ENCODE results near the gene VOPP1. TPM values are rescaled to one million over a fixed set of nuclear protein-coding genes. Genes with fewer than 3 reads are reported as not detected.

The VOPP1 gene
- total and polyA plus RNA-seq, 12 donors, result 10.2 to 60.7 (median 35.5) TPM

- DNase-seq, result no peak
- TF ChIP-seq POLR2A (IDR thresholded peaks at IDR 0.05) (no peak), CTCF (IDR thresholded peaks at IDR 0.05) (no peak)
- intact Hi-C loops (cut with DNase I), result no loop called here
- Histone ChIP-seq H3K27ac (peak overlapping the region; percentile 30 to 95 (median 82)), H3K9me3 (replicated peaks in 1 of 3) (no peaks in the 10 kb centered on the region), H3K4me3 (peak overlapping the region in 3 of 4 donors; percentile 64 to 97 (median 84)), H3K36me3 (replicated peaks in 1 of 2) (no peaks in the 10 kb centered on the region), H3K27me3 (no peaks in the 10 kb centered on the region), H3K4me1 (replicated peaks in 1 of 2) (peaks cover 6 to 47% of the 10 kb centered on the region in 2 donors)
- 9 to 15% (median 10%) methylated on average over 5 of the region's 5 CpGs for WGBS, 4 donors
Observed at GRCh38 chr7:55570939-55571338, 1.4 kb downstream of the VOPP1 start.

DNA sequence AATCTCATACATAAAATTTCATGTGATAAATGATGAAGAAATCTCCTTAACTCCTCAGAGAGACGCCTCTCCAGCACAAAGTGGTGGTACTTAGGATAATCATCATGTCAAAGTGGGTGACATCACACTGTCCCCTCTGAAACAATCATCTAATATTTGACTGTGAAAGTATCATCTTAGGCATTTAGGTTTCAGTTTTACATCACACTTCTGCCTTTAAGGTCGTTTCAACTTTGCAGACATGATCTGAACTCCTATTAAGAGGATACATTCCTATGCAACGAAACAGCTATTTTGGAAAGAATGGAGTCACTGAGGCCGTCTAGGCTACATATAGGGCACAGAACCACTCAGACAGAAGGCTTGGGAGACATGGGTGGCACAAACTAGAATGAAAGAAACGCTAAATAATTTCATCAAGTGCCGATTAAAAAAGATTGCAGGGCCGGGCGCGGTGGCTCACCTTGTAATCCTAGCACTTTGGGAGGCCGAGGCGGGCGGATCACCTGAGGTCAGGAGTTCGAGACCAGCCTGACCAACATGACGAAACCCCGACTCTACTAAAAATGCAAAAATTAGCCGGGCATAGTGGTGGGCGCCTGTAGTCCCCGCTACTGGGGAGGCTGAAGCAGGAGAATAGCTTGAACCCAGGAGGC lies 2.0 kb downstream of the VOPP1 start:
- no peaks in the 10 kb centered on the region for H3K27me3 ChIP-seq
- no peaks in the 10 kb centered on the region for H3K36me3 ChIP-seq (replicated peaks in 1 of 2)
- peak overlapping the region in 3 of 5 donors; percentile 82 to 95 (median 86) for H3K27ac ChIP-seq
- no peak for TF ChIP-seq POLR2A (IDR thresholded peaks at IDR 0.05)
- no peak for TF ChIP-seq CTCF (IDR thresholded peaks at IDR 0.05)
- intact Hi-C loops (cut with DNase I), result no loop called here
- peaks cover 6 to 47% of the 10 kb centered on the region in 2 donors for H3K4me1 ChIP-seq (replicated peaks in 1 of 2)
- peak overlapping the region in 2 of 4 donors; percentile 84 to 97 for H3K4me3 ChIP-seq
- no peaks in the 10 kb centered on the region for H3K9me3 ChIP-seq (replicated peaks in 1 of 3)
- no peak for DNase-seq
- 82 to 86% (median 85%) methylated on average over 15 to 18 of the region's 18 CpGs for WGBS, 4 donors

- Histone ChIP-seq H3K9me3 (replicated peaks in 1 of 3) (no peaks in the 10 kb centered on the region), H3K4me3 (no peak overlapping the region), H3K36me3 (replicated peaks in 1 of 2) (no peaks in the 10 kb centered on the region), H3K27ac (peak overlapping the region in 2 of 5 donors; percentile 9 to 95), H3K27me3 (no peaks in the 10 kb centered on the region), H3K4me1 (replicated peaks in 1 of 2) (peaks cover 6 to 47% of the 10 kb centered on the region in 2 donors)
- 76 to 81% (median 78%) methylated on average over 4 of the region's 4 CpGs for WGBS, 4 donors
- TF ChIP-seq POLR2A (IDR thresholded peaks at IDR 0.05), result no peak
- TF ChIP-seq CTCF (IDR thresholded peaks at IDR 0.05), result no peak
- DNase-seq, result no peak
- intact Hi-C loops (cut with DNase I), result no loop called here
Observed at GRCh38 chr7:55569797-55570196, 2.5 kb downstream of the VOPP1 start.

DNA sequence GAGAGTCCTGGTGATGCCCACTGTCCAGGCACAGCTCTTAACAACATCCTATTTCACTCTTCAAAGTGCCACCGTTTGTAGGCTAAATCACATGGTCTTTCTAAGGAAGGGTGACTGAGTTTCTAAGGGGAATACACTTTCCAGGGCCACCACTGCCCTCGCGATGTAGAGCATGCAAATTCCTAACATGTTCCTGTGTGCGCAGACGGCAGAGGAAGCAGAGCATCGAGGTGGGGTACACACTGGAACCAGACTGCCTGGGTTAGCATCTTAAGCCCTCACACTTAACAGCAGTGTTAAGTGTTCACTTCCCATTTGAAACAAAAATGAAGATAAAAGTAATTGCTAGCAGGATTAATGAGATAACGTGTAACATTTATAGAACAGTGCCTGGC lies 3.0 kb downstream of the VOPP1 start:
- TF ChIP-seq CTCF (IDR thresholded peaks at IDR 0.05) (no peak), POLR2A (IDR thresholded peaks at IDR 0.05) (no peak)
- H3K4me1 ChIP-seq (replicated peaks in 1 of 2), result peaks cover 6 to 46% of the 10 kb centered on the region in 2 donors
- H3K9me3 ChIP-seq (replicated peaks in 1 of 3), result no peaks in the 10 kb centered on the region
- H3K4me3 ChIP-seq, result no peak overlapping the region
- WGBS, 4 donors, result 51 to 57% (median 55%) methylated on average over 7 of the region's 7 CpGs
- no peaks in the 10 kb centered on the region for H3K27me3 ChIP-seq
- no peaks in the 10 kb centered on the region for H3K36me3 ChIP-seq (replicated peaks in 1 of 2)
- intact Hi-C loops (cut with DNase I), result no loop called here
- no peak for DNase-seq
- peak overlapping the region in 2 of 5 donors; percentile 9 to 95 for H3K27ac ChIP-seq
